Epithelial cell of proximal tubule (primary cell): ENCODE measurements around the gene GALNT14. TPM values are rescaled to one million over a fixed set of nuclear protein-coding genes. Genes with fewer than 3 reads are reported as not detected.

Experiments used
- DNase-seq: peaks from one replicate; pipeline ENCODE4 v3.0.0-alpha.2; 2011; ENCODE audit warnings: low read depth
- H3K4me3 ChIP-seq: 2 replicates; pipeline ENCODE4 v1.5.1; 2011; ENCODE audit warnings: low read depth, mild to moderate bottlenecking, low read length
- CTCF ChIP-seq: conservative IDR thresholded peaks from 2 replicates; pipeline ENCODE4 v1.5.1; 2012; ENCODE audit warnings: low read depth, mild to moderate bottlenecking, low read length
- total RNA-seq: library from RNA; depleted of rRNA; stranded (reverse); fragments of >200 nt; gene quantifications from 2 replicates; pipeline ENCODE4 v1.2.3, GENCODE V29; 2015

Gene GALNT14
- total RNA-seq, 1 donor from 2014 or later = 80.7 TPM

GRCh38 chr2:30997979-30998378 is 140.3 kb downstream of the GALNT14 start:
- no peak for DNase-seq
- no peak for TF ChIP-seq CTCF
- no peak overlapping the region for H3K4me3 ChIP-seq

- DNase-seq = no peak
- no peak overlapping the region for H3K4me3 ChIP-seq
These were observed 143.8 kb downstream of the GALNT14 start for GRCh38 chr2:30994227-30995056.

DNA sequence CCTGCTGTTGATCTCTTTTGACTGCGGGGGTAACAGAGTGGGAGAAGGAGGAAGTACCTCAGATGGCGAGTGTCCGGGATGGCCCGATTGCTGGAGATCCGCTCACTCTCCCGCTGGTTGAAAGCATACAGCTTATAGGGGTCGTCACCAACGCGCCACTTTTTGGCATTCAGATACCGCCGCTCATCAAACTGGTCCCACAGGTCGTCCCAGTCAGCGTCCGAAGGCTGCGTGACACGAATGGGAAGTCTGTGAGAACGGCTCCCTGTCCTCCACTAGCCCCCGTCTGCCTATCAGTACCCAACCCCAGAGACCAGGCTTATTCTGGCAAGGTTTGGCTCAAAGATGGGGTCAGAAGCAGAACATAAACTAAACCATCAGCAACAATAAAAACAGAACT is 145.5 kb downstream of the GALNT14 start:
- no peak overlapping the region for H3K4me3 ChIP-seq
- no peak for TF ChIP-seq CTCF
- DNase-seq = no peak

More at GRCh38 chr2:30994227-30995056, 143.8 kb downstream of the GALNT14 start:
- TF ChIP-seq CTCF = no peak

DNA sequence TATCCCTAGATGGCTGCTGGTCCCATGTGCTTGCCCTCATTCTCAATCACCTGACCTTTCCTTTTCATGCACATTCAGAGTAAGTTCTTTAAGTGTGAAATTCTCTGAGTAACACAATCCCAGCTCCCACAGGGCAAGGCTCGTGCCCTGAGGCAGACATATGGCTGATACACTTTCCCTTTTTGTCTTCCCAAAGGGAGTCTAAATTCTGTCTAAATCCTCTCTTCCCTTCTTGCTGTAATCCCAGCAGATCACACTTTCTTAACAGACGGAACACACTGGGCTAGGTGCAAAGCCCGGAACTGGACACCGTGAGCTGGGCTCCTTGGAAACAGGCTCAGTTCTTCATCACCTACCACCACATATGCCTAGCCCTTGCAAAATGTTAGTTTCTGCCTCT is 147.6 kb downstream of the GALNT14 start:
- DNase-seq = no peak
- TF ChIP-seq CTCF = no peak
- H3K4me3 ChIP-seq = no peak overlapping the region

DNA sequence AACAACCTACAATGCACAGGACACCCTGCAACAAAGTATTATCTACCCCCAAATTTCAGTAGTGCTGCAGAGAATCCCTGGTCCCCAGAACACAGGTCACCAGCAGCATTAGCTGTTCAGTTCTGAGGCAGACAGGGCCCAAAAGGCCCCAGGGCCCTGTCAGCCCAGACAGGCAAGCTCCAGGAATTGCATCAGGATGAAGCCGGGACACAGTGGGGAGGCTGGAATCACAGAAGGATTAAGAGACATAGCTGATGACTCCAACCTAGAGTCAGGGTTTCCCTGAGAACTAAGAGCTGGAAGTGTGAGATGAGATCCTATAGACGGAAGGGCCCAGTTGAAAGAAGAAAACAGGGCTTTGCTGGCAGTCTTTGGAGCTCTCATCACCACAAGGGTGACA is 148.1 kb downstream of the GALNT14 start:
- no peak for DNase-seq
- no peak overlapping the region for H3K4me3 ChIP-seq
- TF ChIP-seq CTCF = no peak

GRCh38 chr2:30989746-30990145 is 148.5 kb downstream of the GALNT14 start:
- no peak overlapping the region for H3K4me3 ChIP-seq
- no peak for TF ChIP-seq CTCF
- no peak for DNase-seq

- no peak for DNase-seq
- H3K4me3 ChIP-seq = no peak overlapping the region
- no peak for TF ChIP-seq CTCF
These were observed 150.7 kb downstream of the GALNT14 start for GRCh38 chr2:30987566-30987965.
